Calu3 (cell line): ENCODE measurements around the gene TH. TPM values are rescaled to one million over a fixed set of nuclear protein-coding genes. Genes with fewer than 3 reads are reported as not detected.

Experiments used
- BruUV-seq: library from RNA; stranded (reverse); fragments of 400-500 nt; replicated peaks from 2 replicates; lab custom pipeline; 2021; lab: Mats Ljungman, UMichigan
- CTCF ChIA-PET: fragments of 300-600 bp; sonication (Branson Sonifier 250); formaldehyde crosslinking; loops from one replicate; lab custom pipeline; 2022; ENCODE audit warnings: antibody characterized with exemption; lab: Charles Lee
- DNase-seq: peaks from one replicate; pipeline ENCODE4 v3.0.0; 2022
- H3K27ac Mint-ChIP-seq: one replicate; pipeline ENCODE4 v1.8.0; 2022; ENCODE audit warnings: mixed read lengths; ENCODE audit not compliant: unreplicated experiment
- H3K27me3 Mint-ChIP-seq: one replicate; pipeline ENCODE4 v1.8.0; 2022; ENCODE audit warnings: mixed read lengths; ENCODE audit not compliant: unreplicated experiment
- H3K36me3 Mint-ChIP-seq: one replicate; pipeline ENCODE4 v1.8.0; 2022; ENCODE audit warnings: mild to moderate bottlenecking, moderate library complexity, mixed read lengths; ENCODE audit not compliant: insufficient read depth, unreplicated experiment
- H3K4me1 Mint-ChIP-seq: one replicate; pipeline ENCODE4 v1.8.0; 2022; ENCODE audit warnings: mild to moderate bottlenecking, low read depth, mixed read lengths; ENCODE audit not compliant: unreplicated experiment
- H3K4me3 Mint-ChIP-seq: one replicate; pipeline ENCODE4 v1.8.0; 2022; ENCODE audit warnings: mild to moderate bottlenecking, low read depth, moderate library complexity, mixed read lengths; ENCODE audit not compliant: unreplicated experiment
- H3K9me3 Mint-ChIP-seq: one replicate; pipeline ENCODE4 v1.8.0; 2022; ENCODE audit warnings: low read depth, mixed read lengths; ENCODE audit not compliant: unreplicated experiment
- CTCF ChIP-seq: fragments of 200-600 bp; IDR thresholded peaks from one replicate; pipeline ENCODE4 v1.8.0; 2022; ENCODE audit warnings: antibody characterized with exemption; ENCODE audit not compliant: unreplicated experiment
- intact Hi-C: fragments of 100-400 bp; cut with micrococcal nuclease; formaldehyde crosslinking; loops from one replicate; pipeline ENCODE4 v1.10.0; 2022; ENCODE audit not compliant: unreplicated experiment
- total RNA-seq: library from RNA; stranded (reverse); gene quantifications from 2 replicates; pipeline ENCODE4 v1.2.3, GENCODE V29; 2022

Gene TH
- total RNA-seq, 1 experiment from 2014 or later, result not detected

- TF ChIP-seq CTCF, result peak; percentile 20
- no peaks in the 10 kb centered on the region for H3K36me3 Mint-ChIP-seq
- CTCF ChIA-PET, result no interaction called here
- intact Hi-C loops, result no loop called here
- H3K27me3 Mint-ChIP-seq, result peaks cover 81% of the 10 kb centered on the region
- no peak for DNase-seq
- no peaks in the 10 kb centered on the region for H3K4me1 Mint-ChIP-seq
- no TSS peak for BruUV-seq
- H3K27ac Mint-ChIP-seq, result peak overlapping the region; percentile 53
- no peak overlapping the region for H3K4me3 Mint-ChIP-seq
- H3K9me3 Mint-ChIP-seq, result no peaks in the 10 kb centered on the region
These were observed 48.0 kb downstream of the TH start for GRCh38 chr11:2123628-2123960.

- Mint-ChIP-seq H3K4me3 (no peak overlapping the region), H3K27ac (peak overlapping the region; percentile 53), H3K36me3 (no peaks in the 10 kb centered on the region), H3K27me3 (peaks cover 83% of the 10 kb centered on the region), H3K4me1 (no peaks in the 10 kb centered on the region), H3K9me3 (no peaks in the 10 kb centered on the region)
- intact Hi-C loops, result no loop called here
- BruUV-seq, result no TSS peak
- CTCF ChIA-PET, result interaction anchor here (0.6 to 0.8 kb wide), 2 partner anchors 9 to 119 kb away, joined by 3 to 5 read pairs; no protein-coding TSS in a partner anchor
- DNase-seq, result no peak
- peak; percentile 45 for TF ChIP-seq CTCF
These were observed 48.5 kb downstream of the TH start for GRCh38 chr11:2122907-2123627.

- Mint-ChIP-seq H3K27me3 (peaks cover 90% of the 10 kb centered on the region), H3K9me3 (no peaks in the 10 kb centered on the region), H3K4me3 (no peak overlapping the region), H3K4me1 (no peaks in the 10 kb centered on the region), H3K27ac (no peak overlapping the region), H3K36me3 (no peaks in the 10 kb centered on the region)
- DNase-seq, result no peak
- no TSS peak for BruUV-seq
- intact Hi-C loops, result no loop called here
- CTCF ChIA-PET, result interaction anchor here (0.6 to 0.8 kb wide), 2 partner anchors 9 to 118 kb away, joined by 3 to 5 read pairs; no protein-coding TSS in a partner anchor
- TF ChIP-seq CTCF, result no peak
These were observed 49.3 kb downstream of the TH start for GRCh38 chr11:2122222-2122906.

GRCh38 chr11:2121227-2122130, 50.1 kb downstream of the TH start:
- H3K9me3 Mint-ChIP-seq, result peaks cover 1% of the 10 kb centered on the region
- H3K4me1 Mint-ChIP-seq, result no peaks in the 10 kb centered on the region
- H3K36me3 Mint-ChIP-seq, result no peaks in the 10 kb centered on the region
- intact Hi-C loops, result no loop called here
- no peak overlapping the region for H3K4me3 Mint-ChIP-seq
- no TSS peak for BruUV-seq
- no peak for TF ChIP-seq CTCF
- DNase-seq, result no peak
- peaks cover 99% of the 10 kb centered on the region for H3K27me3 Mint-ChIP-seq
- CTCF ChIA-PET, result interaction anchor here (0.5 to 1.0 kb wide), 3 partner anchors 29 to 1264 kb away, joined by 3 to 4 read pairs (median 4); no protein-coding TSS in a partner anchor
- H3K27ac Mint-ChIP-seq, result no peak overlapping the region
